Astrocyte of the spinal cord (primary cell): ENCODE results near the gene FRMD4B.
A peak's percentile ranks its signal among the peaks of the same experiment; 100 is the strongest.

Experiments
- DNase-seq: peaks from one replicate; pipeline ENCODE4 v3.0.0; 2011; ENCODE audit warnings: low read depth, low spot score
- H3K4me3 ChIP-seq: 2 replicates; pipeline ENCODE4 v1.5.1; 2011; ENCODE audit warnings: low read depth, mild to moderate bottlenecking, low read length, moderate library complexity
- CTCF ChIP-seq: IDR thresholded peaks from 2 replicates; pipeline ENCODE4 v1.5.1; 2012; ENCODE audit warnings: low read depth, mild to moderate bottlenecking, low read length, inconsistent platforms
- in situ Hi-C: cut with HindIII; loops from 2 replicates; pipeline ENCODE4 v1.10.0; 2017; ENCODE audit warnings: low sequenced_read_pairs

Gene FRMD4B

GRCh38 chr3:69343875-69344274 is 42.0 kb downstream of the FRMD4B start:
- in situ Hi-C loops, result no loop called here
- no peak for DNase-seq
- no peak overlapping the region for H3K4me3 ChIP-seq
- no peak for TF ChIP-seq CTCF

GRCh38 chr3:69342074-69342473 is 43.8 kb downstream of the FRMD4B start:
- no peak for TF ChIP-seq CTCF
- in situ Hi-C loops, result no loop called here
- no peak overlapping the region for H3K4me3 ChIP-seq
- no peak for DNase-seq

GRCh38 chr3:69339760-69340159 is 46.1 kb downstream of the FRMD4B start:
- DNase-seq, result no peak
- TF ChIP-seq CTCF, result no peak
- no peak overlapping the region for H3K4me3 ChIP-seq
- in situ Hi-C loops, result no loop called here

- in situ Hi-C loops, result no loop called here
- no peak overlapping the region for H3K4me3 ChIP-seq
- DNase-seq, result no peak
- TF ChIP-seq CTCF, result no peak
Observed at GRCh38 chr3:69338911-69339310, 47.0 kb downstream of the FRMD4B start.

GRCh38 chr3:69332934-69333333 is 53.0 kb downstream of the FRMD4B start:
- DNase-seq, result no peak
- no peak for TF ChIP-seq CTCF
- no peak overlapping the region for H3K4me3 ChIP-seq
- in situ Hi-C loops, result no loop called here

GRCh38 chr3:69330891-69331400 is 54.9 kb downstream of the FRMD4B start:
- in situ Hi-C loops, result no loop called here
- TF ChIP-seq CTCF, result no peak
- DNase-seq, result no peak

GRCh38 chr3:69329892-69330291 is 56.0 kb downstream of the FRMD4B start:
- peak; percentile 65 for DNase-seq

More at GRCh38 chr3:69330891-69331400, 54.9 kb downstream of the FRMD4B start:
- H3K4me3 ChIP-seq, result no peak overlapping the region

More at GRCh38 chr3:69329892-69330291, 56.0 kb downstream of the FRMD4B start:
- no peak for TF ChIP-seq CTCF
- no peak overlapping the region for H3K4me3 ChIP-seq
- in situ Hi-C loops, result no loop called here
